ENCODE results near the gene NR2E1.

Gene NR2E1

GRCh38 chr6:108156180-108156937, 9.5 kb upstream of the NR2E1 start:
- H2BK120ac ChIP-seq (ENCODE audit: low read depth, low read length): no peak overlapping the region
- no peaks in the 10 kb centered on the region for H3K36me3 ChIP-seq (ENCODE audit: control insufficient read depth in 1 of 2, insufficient read depth in 2 of 2, low read depth in 1 of 2, low read length in 2 of 2)
- no peak overlapping the region for H3K4ac ChIP-seq (ENCODE audit: low read depth in 1 of 2, low read length in 2 of 2)
- H3K18ac ChIP-seq (ENCODE audit: low read depth in 1 of 2, low read length in 2 of 2): no peak overlapping the region
- H3K4me2 ChIP-seq (ENCODE audit: low read length, poor library complexity, severe bottlenecking): no peak overlapping the region
- H4K8ac ChIP-seq (ENCODE audit: low read length): no peak overlapping the region
- H3K79me1 ChIP-seq (replicated peaks; ENCODE audit: low read length, poor library complexity, severe bottlenecking): no peaks in the 10 kb centered on the region
- no peak overlapping the region for H4K91ac ChIP-seq (ENCODE audit: low read length)
- H3K4me3 ChIP-seq (ENCODE audit: insufficient read depth in 1 of 2, low read depth in 1 of 2, low read length in 2 of 2): no peak overlapping the region
- no peak overlapping the region for H3K23ac ChIP-seq (ENCODE audit: low read length in 2 of 2)
- no peak overlapping the region for H3K9ac ChIP-seq (ENCODE audit: low read length)
- H3K27me3 ChIP-seq (ENCODE audit: control insufficient read depth in 1 of 2, insufficient read depth in 1 of 2, low read length in 2 of 2): peaks cover 75 to 89% of the 10 kb centered on the region in 2 experiments
- no peak overlapping the region for H2BK5ac ChIP-seq (ENCODE audit: low read depth, low read length, poor library complexity, severe bottlenecking)
- 22% methylated on average over 10 of the region's 10 CpGs for WGBS
- H2AK5ac ChIP-seq (ENCODE audit: low read length, severe bottlenecking): no peak overlapping the region
- no peak overlapping the region for H3K27ac ChIP-seq (ENCODE audit: low read length, poor library complexity, severe bottlenecking)
- no peak overlapping the region for H3K14ac ChIP-seq (ENCODE audit: low read length in 2 of 2)
- H2BK15ac ChIP-seq (ENCODE audit: low read depth, poor library complexity, severe bottlenecking): no peak overlapping the region
- peaks cover 8% of the 10 kb centered on the region for H3K4me1 ChIP-seq (ENCODE audit: control insufficient read depth, insufficient read depth, low read depth, low read length)
- peaks cover 2% of the 10 kb centered on the region for H3K9me3 ChIP-seq (ENCODE audit: control insufficient read depth, low read length)
- no peak for DNase-seq
- H2AFZ ChIP-seq (ENCODE audit: low read depth, low read length): no peak overlapping the region
- H2BK12ac ChIP-seq (ENCODE audit: low read length in 2 of 2): no peak overlapping the region

GRCh38 chr6:108156938-108157233, 8.9 kb upstream of the NR2E1 start:
- Histone ChIP-seq H3K9me3 (ENCODE audit: control insufficient read depth, low read length) (peaks cover 4% of the 10 kb centered on the region), H2BK12ac (ENCODE audit: low read length in 2 of 2) (no peak overlapping the region), H3K9ac (ENCODE audit: low read length) (no peak overlapping the region), H3K27ac (ENCODE audit: low read length, poor library complexity, severe bottlenecking) (no peak overlapping the region), H2AFZ (ENCODE audit: low read depth, low read length) (no peak overlapping the region), H3K36me3 (ENCODE audit: control insufficient read depth in 1 of 2, insufficient read depth in 2 of 2, low read depth in 1 of 2, low read length in 2 of 2) (no peaks in the 10 kb centered on the region), H3K4me1 (ENCODE audit: control insufficient read depth, insufficient read depth, low read depth, low read length) (peaks cover 8% of the 10 kb centered on the region), H3K4ac (ENCODE audit: low read depth in 1 of 2, low read length in 2 of 2) (no peak overlapping the region), H2AK5ac (ENCODE audit: low read length, severe bottlenecking) (no peak overlapping the region), H3K4me2 (ENCODE audit: low read length, poor library complexity, severe bottlenecking) (no peak overlapping the region), H3K14ac (ENCODE audit: low read length in 2 of 2) (no peak overlapping the region), H3K27me3 (ENCODE audit: control insufficient read depth in 1 of 2, insufficient read depth in 1 of 2, low read length in 2 of 2) (peaks cover 76 to 93% of the 10 kb centered on the region in 2 experiments), H2BK120ac (ENCODE audit: low read depth, low read length) (no peak overlapping the region), H3K23ac (ENCODE audit: low read length in 2 of 2) (peak overlapping the region in 1 of 2 experiments; percentile 78), H3K79me1 (replicated peaks; ENCODE audit: low read length, poor library complexity, severe bottlenecking) (no peaks in the 10 kb centered on the region), H2BK15ac (ENCODE audit: low read depth, poor library complexity, severe bottlenecking) (no peak overlapping the region), H4K8ac (ENCODE audit: low read length) (no peak overlapping the region), H3K4me3 (ENCODE audit: insufficient read depth in 1 of 2, low read depth in 1 of 2, low read length in 2 of 2) (peak overlapping the region in 1 of 2 experiments; percentile 23), H2BK5ac (ENCODE audit: low read depth, low read length, poor library complexity, severe bottlenecking) (no peak overlapping the region), H3K18ac (ENCODE audit: low read depth in 1 of 2, low read length in 2 of 2) (no peak overlapping the region), H4K91ac (ENCODE audit: low read length) (no peak overlapping the region)
- WGBS: 10% methylated on average over 8 of the region's 8 CpGs
- no peak for DNase-seq

GRCh38 chr6:108157234-108157980, 8.4 kb upstream of the NR2E1 start:
- DNase-seq: no peak
- Histone ChIP-seq H3K4me3 (ENCODE audit: insufficient read depth in 1 of 2, low read depth in 1 of 2, low read length in 2 of 2) (peak overlapping the region; percentile 23 to 35), H4K91ac (ENCODE audit: low read length) (peak overlapping the region; percentile 44), H2AFZ (ENCODE audit: low read depth, low read length) (no peak overlapping the region), H3K4ac (ENCODE audit: low read depth in 1 of 2, low read length in 2 of 2) (no peak overlapping the region), H2BK5ac (ENCODE audit: low read depth, low read length, poor library complexity, severe bottlenecking) (no peak overlapping the region), H2AK5ac (ENCODE audit: low read length, severe bottlenecking) (no peak overlapping the region), H3K27ac (ENCODE audit: low read length, poor library complexity, severe bottlenecking) (no peak overlapping the region), H3K4me2 (ENCODE audit: low read length, poor library complexity, severe bottlenecking) (peak overlapping the region; percentile 45), H3K18ac (ENCODE audit: low read depth in 1 of 2, low read length in 2 of 2) (no peak overlapping the region), H4K8ac (ENCODE audit: low read length) (no peak overlapping the region), H3K23ac (ENCODE audit: low read length in 2 of 2) (peak overlapping the region in 1 of 2 experiments; percentile 78), H3K9ac (ENCODE audit: low read length) (no peak overlapping the region), H2BK15ac (ENCODE audit: low read depth, poor library complexity, severe bottlenecking) (no peak overlapping the region), H3K4me1 (ENCODE audit: control insufficient read depth, insufficient read depth, low read depth, low read length) (peaks cover 8% of the 10 kb centered on the region), H3K14ac (ENCODE audit: low read length in 2 of 2) (no peak overlapping the region), H2BK120ac (ENCODE audit: low read depth, low read length) (no peak overlapping the region), H3K36me3 (ENCODE audit: control insufficient read depth in 1 of 2, insufficient read depth in 2 of 2, low read depth in 1 of 2, low read length in 2 of 2) (no peaks in the 10 kb centered on the region), H3K9me3 (ENCODE audit: control insufficient read depth, low read length) (peaks cover 4% of the 10 kb centered on the region), H3K79me1 (replicated peaks; ENCODE audit: low read length, poor library complexity, severe bottlenecking) (no peaks in the 10 kb centered on the region), H2BK12ac (ENCODE audit: low read length in 2 of 2) (no peak overlapping the region), H3K27me3 (ENCODE audit: control insufficient read depth in 1 of 2, insufficient read depth in 1 of 2, low read length in 2 of 2) (peaks cover 82 to 93% of the 10 kb centered on the region in 2 experiments)
- WGBS: 4% methylated on average over 57 of the region's 60 CpGs

- Histone ChIP-seq H3K18ac (ENCODE audit: low read depth in 1 of 2, low read length in 2 of 2) (no peak overlapping the region), H3K79me1 (replicated peaks; ENCODE audit: low read length, poor library complexity, severe bottlenecking) (no peaks in the 10 kb centered on the region), H3K23ac (ENCODE audit: low read length in 2 of 2) (peak overlapping the region; percentile 45 to 86), H3K27ac (ENCODE audit: low read length, poor library complexity, severe bottlenecking) (no peak overlapping the region), H3K4me3 (ENCODE audit: insufficient read depth in 1 of 2, low read depth in 1 of 2, low read length in 2 of 2) (peak overlapping the region in 1 of 2 experiments; percentile 23), H4K8ac (ENCODE audit: low read length) (no peak overlapping the region), H2BK5ac (ENCODE audit: low read depth, low read length, poor library complexity, severe bottlenecking) (no peak overlapping the region), H3K14ac (ENCODE audit: low read length in 2 of 2) (no peak overlapping the region), H4K91ac (ENCODE audit: low read length) (no peak overlapping the region), H2BK12ac (ENCODE audit: low read length in 2 of 2) (no peak overlapping the region), H3K9ac (ENCODE audit: low read length) (no peak overlapping the region), H3K4me2 (ENCODE audit: low read length, poor library complexity, severe bottlenecking) (peak overlapping the region; percentile 45), H2AK5ac (ENCODE audit: low read length, severe bottlenecking) (no peak overlapping the region), H3K36me3 (ENCODE audit: control insufficient read depth in 1 of 2, insufficient read depth in 2 of 2, low read depth in 1 of 2, low read length in 2 of 2) (no peaks in the 10 kb centered on the region), H3K27me3 (ENCODE audit: control insufficient read depth in 1 of 2, insufficient read depth in 1 of 2, low read length in 2 of 2) (peaks cover 88 to 95% of the 10 kb centered on the region in 2 experiments), H3K9me3 (ENCODE audit: control insufficient read depth, low read length) (peaks cover 4% of the 10 kb centered on the region), H2BK120ac (ENCODE audit: low read depth, low read length) (no peak overlapping the region), H2AFZ (ENCODE audit: low read depth, low read length) (no peak overlapping the region), H2BK15ac (ENCODE audit: low read depth, poor library complexity, severe bottlenecking) (no peak overlapping the region), H3K4me1 (ENCODE audit: control insufficient read depth, insufficient read depth, low read depth, low read length) (peaks cover 8% of the 10 kb centered on the region), H3K4ac (ENCODE audit: low read depth in 1 of 2, low read length in 2 of 2) (no peak overlapping the region)
- DNase-seq: no peak
- 2% methylated on average over 36 of the region's 38 CpGs for WGBS
Observed at GRCh38 chr6:108157981-108158525, 7.8 kb upstream of the NR2E1 start.

All from mesenchymal stem cell (in vitro differentiated cells and primary cell).